DND-41 (cell line): Measurements from ENCODE around the gene TRERF1.

Experiments used
- ATAC-seq: fragments of 200-7000 bp; cut with Tn5 transposase; 3 replicates; pipeline ENCODE4 v1.9.1; 2021; ENCODE audit warnings: low read depth; ENCODE audit not compliant: insufficient read depth
- DNase-seq: peaks from one replicate; pipeline ENCODE4 v3.0.0-alpha.2; 2020
- H2AFZ ChIP-seq: 2 replicates; pipeline ENCODE4 v1.6.0; 2012; ENCODE audit warnings: low read depth, low read length
- H3K27ac ChIP-seq: 2 replicates; pipeline ENCODE4 v1.5.1; 2012; ENCODE audit warnings: low read length, inconsistent platforms
- H3K27me3 ChIP-seq: fragments of 200-600 bp; sonication (generic); 2 replicates; pipeline ENCODE4 v1.6.0; 2012; ENCODE audit warnings: low read length, mild to moderate bottlenecking, inconsistent platforms; ENCODE audit not compliant: insufficient read depth, poor library complexity
- H3K36me3 ChIP-seq: 2 replicates; pipeline ENCODE4 v1.5.1; 2012; ENCODE audit warnings: low read length, inconsistent platforms; ENCODE audit not compliant: insufficient read depth
- H3K4me1 ChIP-seq: 2 replicates; pipeline ENCODE4 v1.5.1; 2012; ENCODE audit warnings: mild to moderate bottlenecking, low read length; ENCODE audit not compliant: insufficient read depth
- H3K4me2 ChIP-seq: 2 replicates; pipeline ENCODE4 v1.6.0; 2012; ENCODE audit warnings: mild to moderate bottlenecking, moderate library complexity, low read length, inconsistent platforms; ENCODE audit not compliant: insufficient read depth
- H3K4me3 ChIP-seq, 2 experiments: fragments of 200-600 bp in 1 of 2; shearing (Covaris generic) in 1 of 2; 2 replicates each; pipeline ENCODE4 v1.5.1; 2012 to 2016; ENCODE audit warnings: inconsistent platforms in 2 of 2, low read length in 2 of 2, mild to moderate bottlenecking in 2 of 2, low read depth in 1 of 2, moderate library complexity in 1 of 2
- H3K79me2 ChIP-seq: 2 replicates; pipeline ENCODE4 v1.6.0; 2012; ENCODE audit warnings: low read length, inconsistent platforms; ENCODE audit not compliant: insufficient read depth
- H3K9ac ChIP-seq: 2 replicates; pipeline ENCODE4 v1.6.0; 2012; ENCODE audit warnings: low read depth, mild to moderate bottlenecking, inconsistent platforms, low read length, moderate library complexity
- H3K9me3 ChIP-seq: 2 replicates; pipeline ENCODE4 v1.5.1; 2012; ENCODE audit warnings: low read length, moderate library complexity, mild to moderate bottlenecking, inconsistent platforms; ENCODE audit not compliant: insufficient read depth, severe bottlenecking
- H4K20me1 ChIP-seq: 2 replicates; pipeline ENCODE4 v1.6.0; 2012; ENCODE audit warnings: low read length; ENCODE audit not compliant: insufficient read depth
- CTCF ChIP-seq: IDR thresholded peaks from 2 replicates; pipeline ENCODE4 v1.5.1; 2012; ENCODE audit warnings: borderline replicate concordance, low read length, moderate library complexity, mild to moderate bottlenecking; ENCODE audit not compliant: poor library complexity, severe bottlenecking; ENCODE audit errors: extremely low read depth
- EZH2 ChIP-seq: IDR thresholded peaks from 3 replicates; pipeline ENCODE4 v1.6.1; 2012; ENCODE audit warnings: borderline replicate concordance, low read depth, mild to moderate bottlenecking, moderate library complexity, low read length, inconsistent platforms; ENCODE audit not compliant: severe bottlenecking

The TRERF1 gene

GRCh38 chr6:42426191-42426590, 25.5 kb downstream of the TRERF1 start:
- Histone ChIP-seq H3K27me3 (no peaks in the 10 kb centered on the region), H3K9me3 (no peaks in the 10 kb centered on the region), H3K4me1 (no peaks in the 10 kb centered on the region), H4K20me1 (peaks cover 5% of the 10 kb centered on the region; the same call in 1 of the 2 replicates), H3K79me2 (peaks cover 2% of the 10 kb centered on the region; the same call in 1 of the 2 replicates), H3K4me2 (no peak overlapping the region), H3K27ac (no peak overlapping the region), H3K9ac (no peak overlapping the region), H3K4me3 (no peak overlapping the region), H2AFZ (no peak overlapping the region), H3K36me3 (no peaks in the 10 kb centered on the region)
- ATAC-seq (no peak), DNase-seq (no peak)
- TF ChIP-seq CTCF (no peak), EZH2 (no peak)

GRCh38 chr6:42424906-42425474, 26.7 kb downstream of the TRERF1 start:
- Histone ChIP-seq H3K27ac (no peak overlapping the region), H3K36me3 (no peaks in the 10 kb centered on the region), H3K9ac (no peak overlapping the region), H4K20me1 (peaks cover 12% of the 10 kb centered on the region), H3K4me1 (no peaks in the 10 kb centered on the region), H3K9me3 (no peaks in the 10 kb centered on the region), H2AFZ (no peak overlapping the region), H3K4me2 (no peak overlapping the region), H3K27me3 (no peaks in the 10 kb centered on the region), H3K4me3 (no peak overlapping the region), H3K79me2 (peaks cover 5% of the 10 kb centered on the region)
- DNase-seq (no peak), ATAC-seq (no peak)
- no peak for TF ChIP-seq CTCF

GRCh38 chr6:42423244-42423643, 28.5 kb downstream of the TRERF1 start:
- no peak for ATAC-seq
- H3K79me2 ChIP-seq, result peaks cover 5% of the 10 kb centered on the region

More at GRCh38 chr6:42423244-42423643, 28.5 kb downstream of the TRERF1 start:
- Histone ChIP-seq H3K4me1 (peaks cover 5% of the 10 kb centered on the region; the same call in 1 of the 2 replicates), H3K27ac (no peak overlapping the region), H2AFZ (no peak overlapping the region), H4K20me1 (peaks cover 25% of the 10 kb centered on the region), H3K9me3 (no peaks in the 10 kb centered on the region), H3K9ac (no peak overlapping the region), H3K4me2 (no peak overlapping the region), H3K36me3 (no peaks in the 10 kb centered on the region), H3K27me3 (no peaks in the 10 kb centered on the region), H3K4me3 (no peak overlapping the region)
- TF ChIP-seq EZH2, result no peak
- no peak for TF ChIP-seq CTCF
- DNase-seq, result no peak
